Stimulated activated CD4-positive, alpha-beta T cell treated with anti-CD3 and anti-CD28 coated beads, TNF-alpha, amount 100 ng/mL, for 1 hour (primary cell): ENCODE results near the gene STAT3.
"Not testable (repeated sequence)": the region's sequence is repeated elsewhere in the genome, so short reads cannot be mapped to it uniquely, and the experiment has no call there.

Source experiments
- DNase-seq, 3 donors: peaks; one replicate each; pipeline ENCODE4 v3.0.0-alpha.2; 2020; ENCODE audit warnings: low read depth in 3 of 3, low spot score in 1 of 3

STAT3 gene

GRCh38 chr17:42303694-42304093 lies 84.5 kb downstream of the STAT3 start:
- no peak for DNase-seq

GRCh38 chr17:42301022-42301421 lies 87.2 kb downstream of the STAT3 start:
- no peak for DNase-seq

GRCh38 chr17:42299913-42300312 lies 88.3 kb downstream of the STAT3 start:
- DNase-seq: not testable (repeated sequence)

- DNase-seq: not testable (repeated sequence)
Observed at GRCh38 chr17:42299361-42299760, 88.9 kb downstream of the STAT3 start.

- DNase-seq: not testable (repeated sequence)
Observed at GRCh38 chr17:42297775-42298174, 90.5 kb downstream of the STAT3 start.

- DNase-seq: no peak
Observed at GRCh38 chr17:42296012-42296411, 92.2 kb downstream of the STAT3 start.

- DNase-seq: no peak
Observed at GRCh38 chr17:42294469-42295398, 93.5 kb downstream of the STAT3 start.

GRCh38 chr17:42291129-42291528 lies 97.1 kb downstream of the STAT3 start:
- no peak for DNase-seq

GRCh38 chr17:42290577-42290976 lies 97.7 kb downstream of the STAT3 start:
- DNase-seq: no peak

- DNase-seq: peak in 1 of 3 donors; percentile 54
Observed at GRCh38 chr17:42289611-42290181, 98.5 kb downstream of the STAT3 start.

GRCh38 chr17:42288803-42289610 lies 99.2 kb downstream of the STAT3 start:
- peak in 1 of 3 donors; percentile 57 for DNase-seq

GRCh38 chr17:42287977-42288802 lies 100.1 kb downstream of the STAT3 start, which contains the start of gene STAT5A:
Gene STAT5A (plus strand): TSS chr17:42288498. CDS start chr17:42289412, 914 bp downstream.
- peak in 2 of 3 donors; percentile 58 to 59 for DNase-seq

GRCh38 chr17:42287305-42287976 lies 100.8 kb downstream of the STAT3 start:
- peak in 1 of 3 donors; percentile 41 for DNase-seq

GRCh38 chr17:42286411-42287221 lies 101.6 kb downstream of the STAT3 start:
- no peak for DNase-seq

GRCh38 chr17:42285346-42286050 lies 102.7 kb downstream of the STAT3 start:
- no peak for DNase-seq

- no peak for DNase-seq
Observed at GRCh38 chr17:42284566-42284965, 103.7 kb downstream of the STAT3 start.

- DNase-seq: no peak
Observed at GRCh38 chr17:42284024-42284369, 104.2 kb downstream of the STAT3 start.

- DNase-seq: no peak
Observed at GRCh38 chr17:42283241-42284023, 104.8 kb downstream of the STAT3 start.
